Neural progenitor cell (in vitro differentiated cells): ENCODE data around the gene APOC3. TPM values are rescaled to one million over a fixed set of nuclear protein-coding genes. Genes with fewer than 3 reads are reported as not detected.
A peak's percentile ranks its signal among the peaks of the same experiment; 100 is the strongest.

Experiments used
- DNase-seq: peaks from one replicate; pipeline ENCODE4 v3.0.0-alpha.2; 2016; ENCODE audit warnings: low spot score
- H2AFZ ChIP-seq: fragments of 200-600 bp; sonication (generic); replicated peaks from 2 replicates; pipeline ENCODE4 v1.6.1; 2016; ENCODE audit warnings: antibody characterized with exemption
- H3F3A ChIP-seq: fragments of 200-600 bp; sonication (generic); 2 replicates; pipeline ENCODE4 v1.6.1; 2016; ENCODE audit warnings: antibody characterized with exemption, low read depth
- H3K27ac ChIP-seq: fragments of 200-600 bp; sonication (generic); 2 replicates; pipeline ENCODE4 v1.5.1; 2016; ENCODE audit warnings: mild to moderate bottlenecking
- H3K27me3 ChIP-seq: fragments of 200-600 bp; sonication (generic); 2 replicates; pipeline ENCODE4 v1.6.1; 2016; ENCODE audit warnings: mild to moderate bottlenecking, moderate library complexity
- H3K36me3 ChIP-seq: fragments of 200-600 bp; sonication (generic); 2 replicates; pipeline ENCODE4 v1.5.1; 2016
- H3K4me1 ChIP-seq: fragments of 200-600 bp; sonication (generic); 2 replicates; pipeline ENCODE4 v1.6.1; 2016; ENCODE audit warnings: mixed run types
- H3K4me2 ChIP-seq: fragments of 200-600 bp; sonication (generic); 2 replicates; pipeline ENCODE4 v1.6.1; 2016
- H3K4me3 ChIP-seq: fragments of 200-600 bp; sonication (generic); 2 replicates; pipeline ENCODE4 v1.5.1; 2016
- H3K79me2 ChIP-seq: fragments of 200-600 bp; sonication (generic); 2 replicates; pipeline ENCODE4 v1.6.1; 2016; ENCODE audit warnings: low read depth
- H3K9ac ChIP-seq: fragments of 200-600 bp; sonication (generic); 2 replicates; pipeline ENCODE4 v1.6.1; 2016
- H3K9me3 ChIP-seq: fragments of 200-600 bp; sonication (generic); 2 replicates; pipeline ENCODE4 v1.5.1; 2016; ENCODE audit warnings: low read depth
- H4K20me1 ChIP-seq: fragments of 200-600 bp; sonication (generic); 2 replicates; pipeline ENCODE4 v1.6.1; 2016; ENCODE audit warnings: low read depth
- H3K27ac Mint-ChIP-seq: 3 replicates; pipeline ENCODE4 v1.8.0; 2021; ENCODE audit warnings: mixed read lengths
- H3K27me3 Mint-ChIP-seq: 2 replicates; pipeline ENCODE4 v1.8.0; 2022; ENCODE audit warnings: low read depth, mild to moderate bottlenecking, inconsistent platforms, moderate library complexity, mixed read lengths; ENCODE audit not compliant: insufficient read depth
- H3K36me3 Mint-ChIP-seq: 3 replicates; pipeline ENCODE4 v1.8.0; 2021; ENCODE audit warnings: mixed read lengths
- H3K4me1 Mint-ChIP-seq: 3 replicates; pipeline ENCODE4 v1.8.0; 2021; ENCODE audit warnings: mixed read lengths
- H3K4me3 Mint-ChIP-seq: 3 replicates; pipeline ENCODE4 v1.8.0; 2021; ENCODE audit warnings: mild to moderate bottlenecking, moderate library complexity, mixed read lengths
- H3K9me3 Mint-ChIP-seq: 3 replicates; pipeline ENCODE4 v1.8.0; 2020; ENCODE audit warnings: mixed read lengths
- EZH2 ChIP-seq: fragments of 200-600 bp; sonication (generic); IDR thresholded peaks from 2 replicates; pipeline ENCODE4 v1.6.1; 2017; ENCODE audit warnings: antibody characterized with exemption, mild to moderate bottlenecking, moderate library complexity
- EZH2phosphoT487 ChIP-seq: fragments of 200-600 bp; sonication (generic); IDR thresholded peaks from 2 replicates; pipeline ENCODE4 v1.6.1; 2017; ENCODE audit warnings: antibody characterized with exemption
- total RNA-seq: library from RNA; depleted of rRNA; stranded (reverse); fragments of >200 nt; gene quantifications from 2 replicates; pipeline ENCODE4 v1.2.3, GENCODE V29; 2015; ENCODE audit warnings: low replicate concordance
- TF ChIP-seq, protein P1 (sequence below): fragments of 200-600 bp; sonication (generic); IDR thresholded peaks from 2 replicates; pipeline ENCODE4 v1.5.1; 2017; ENCODE audit warnings: antibody characterized with exemption, mild to moderate bottlenecking

Gene APOC3
- total RNA-seq, 1 donor from 2014 or later, result not detected

DNA sequence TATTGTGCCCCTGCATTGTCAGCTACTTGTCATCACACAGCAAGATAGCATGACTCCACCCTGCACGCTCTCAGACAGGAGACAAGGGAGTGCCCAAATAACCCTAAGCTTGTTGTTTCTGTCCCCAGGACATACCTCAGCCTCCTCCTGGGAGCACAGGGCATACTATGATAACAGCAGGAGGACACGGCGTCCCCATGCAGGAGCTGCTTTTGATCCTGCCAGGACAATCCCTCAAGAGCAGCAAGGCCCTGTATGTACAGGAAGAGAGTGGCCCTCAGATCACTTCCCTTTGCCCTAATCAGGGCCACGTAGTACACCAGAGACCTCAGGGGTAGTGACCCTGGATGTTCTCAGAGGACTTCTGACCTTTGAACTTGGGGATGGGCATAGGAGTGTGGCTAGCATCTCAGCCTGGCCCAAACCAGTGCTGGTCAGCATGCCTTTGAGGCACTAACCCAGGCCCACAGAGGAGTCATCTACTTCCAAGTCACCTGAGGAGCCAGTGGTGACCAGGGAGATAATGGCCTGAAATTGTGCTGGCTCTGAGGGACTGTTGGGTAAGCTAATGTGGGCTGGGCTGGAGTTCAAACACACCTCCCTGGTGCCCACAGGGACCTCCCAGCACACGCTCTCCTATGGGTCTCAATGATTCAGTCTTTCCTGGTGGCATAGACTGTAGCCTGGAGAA, 15.8 kb upstream of the APOC3 start:
- Mint-ChIP-seq H3K27me3 (peaks cover 4% of the 10 kb centered on the region), H3K4me3 (no peak overlapping the region), H3K9me3 (no peaks in the 10 kb centered on the region), H3K4me1 (no peaks in the 10 kb centered on the region), H3K36me3 (no peaks in the 10 kb centered on the region), H3K27ac (peak overlapping the region; percentile 18)
- no peak overlapping the region for H3K27ac ChIP-seq
- H3K27me3 ChIP-seq, result no peaks in the 10 kb centered on the region
- H3K4me3 ChIP-seq, result no peak overlapping the region
- no peaks in the 10 kb centered on the region for H4K20me1 ChIP-seq
- H3K9ac ChIP-seq, result no peak overlapping the region
- no peaks in the 10 kb centered on the region for H3K4me1 ChIP-seq
- H3K36me3 ChIP-seq, result no peaks in the 10 kb centered on the region
- no peak for DNase-seq
- H3K4me2 ChIP-seq, result no peak overlapping the region
- no peaks in the 10 kb centered on the region for H3K9me3 ChIP-seq
- no peak overlapping the region for H2AFZ ChIP-seq
- TF ChIP-seq EZH2phosphoT487 (no peak), EZH2 (no peak)
- TF ChIP-seq, protein P1, sequence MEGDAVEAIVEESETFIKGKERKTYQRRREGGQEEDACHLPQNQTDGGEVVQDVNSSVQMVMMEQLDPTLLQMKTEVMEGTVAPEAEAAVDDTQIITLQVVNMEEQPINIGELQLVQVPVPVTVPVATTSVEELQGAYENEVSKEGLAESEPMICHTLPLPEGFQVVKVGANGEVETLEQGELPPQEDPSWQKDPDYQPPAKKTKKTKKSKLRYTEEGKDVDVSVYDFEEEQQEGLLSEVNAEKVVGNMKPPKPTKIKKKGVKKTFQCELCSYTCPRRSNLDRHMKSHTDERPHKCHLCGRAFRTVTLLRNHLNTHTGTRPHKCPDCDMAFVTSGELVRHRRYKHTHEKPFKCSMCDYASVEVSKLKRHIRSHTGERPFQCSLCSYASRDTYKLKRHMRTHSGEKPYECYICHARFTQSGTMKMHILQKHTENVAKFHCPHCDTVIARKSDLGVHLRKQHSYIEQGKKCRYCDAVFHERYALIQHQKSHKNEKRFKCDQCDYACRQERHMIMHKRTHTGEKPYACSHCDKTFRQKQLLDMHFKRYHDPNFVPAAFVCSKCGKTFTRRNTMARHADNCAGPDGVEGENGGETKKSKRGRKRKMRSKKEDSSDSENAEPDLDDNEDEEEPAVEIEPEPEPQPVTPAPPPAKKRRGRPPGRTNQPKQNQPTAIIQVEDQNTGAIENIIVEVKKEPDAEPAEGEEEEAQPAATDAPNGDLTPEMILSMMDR, result no peak
- no peaks in the 10 kb centered on the region for H3K79me2 ChIP-seq
- peaks cover 3% of the 10 kb centered on the region for H3F3A ChIP-seq

DNA sequence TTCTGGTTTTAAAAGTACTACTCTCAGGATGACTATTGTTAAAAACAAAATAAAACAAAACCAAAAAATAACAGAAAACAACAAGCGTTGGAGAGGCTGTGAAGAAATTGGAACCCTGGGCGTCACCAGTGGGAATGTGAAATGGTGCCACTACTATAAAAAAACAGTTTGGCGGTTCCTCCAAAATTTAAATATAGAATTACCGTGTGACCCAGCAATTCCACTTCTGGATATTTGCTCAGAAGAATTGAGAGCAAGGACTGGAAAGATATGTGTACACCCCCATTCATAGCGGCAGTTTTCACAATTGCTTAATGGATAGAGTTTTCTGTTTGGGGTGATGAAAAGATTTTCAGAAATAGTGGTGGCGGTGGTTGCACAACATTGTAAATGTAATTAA, 15.2 kb upstream of the APOC3 start:
- DNase-seq, result no peak
- Histone ChIP-seq H3K4me3 (no peak overlapping the region), H3K79me2 (no peaks in the 10 kb centered on the region), H2AFZ (no peak overlapping the region), H3K4me2 (no peak overlapping the region), H3K9me3 (no peaks in the 10 kb centered on the region), H3K36me3 (no peaks in the 10 kb centered on the region), H3K27ac (no peak overlapping the region), H4K20me1 (no peaks in the 10 kb centered on the region), H3K27me3 (no peaks in the 10 kb centered on the region), H3K9ac (no peak overlapping the region), H3K4me1 (no peaks in the 10 kb centered on the region), H3F3A (peaks cover 3% of the 10 kb centered on the region)
- H3K9me3 Mint-ChIP-seq, result no peaks in the 10 kb centered on the region
- TF ChIP-seq, protein P1, result no peak
- TF ChIP-seq EZH2phosphoT487 (no peak), EZH2 (no peak)
- no peak overlapping the region for H3K27ac Mint-ChIP-seq
- no peaks in the 10 kb centered on the region for H3K4me1 Mint-ChIP-seq
- H3K27me3 Mint-ChIP-seq, result peaks cover 2% of the 10 kb centered on the region
- H3K36me3 Mint-ChIP-seq, result no peaks in the 10 kb centered on the region
- no peak overlapping the region for H3K4me3 Mint-ChIP-seq

DNA sequence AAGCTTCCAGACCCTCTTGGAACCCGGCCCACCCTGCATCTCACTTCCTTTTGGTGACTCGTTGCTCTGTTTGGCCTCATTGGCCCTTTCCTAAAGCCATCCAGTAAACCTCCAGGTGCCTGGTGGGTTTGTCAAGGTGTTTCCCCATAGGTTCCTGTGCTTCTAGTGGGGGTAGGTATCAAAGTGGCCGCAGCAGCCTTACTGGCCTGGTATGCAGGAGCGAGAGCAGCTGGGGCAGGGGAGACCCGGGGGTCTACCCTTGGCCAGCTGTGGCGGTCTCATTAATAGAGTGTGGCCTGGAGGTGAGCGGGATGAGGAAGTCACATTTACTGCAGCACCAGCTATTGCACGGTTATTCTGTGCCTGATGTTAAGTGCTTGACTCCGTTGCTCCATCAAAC, 10.7 kb upstream of the APOC3 start:
- H3K27ac ChIP-seq, result no peak overlapping the region
- H4K20me1 ChIP-seq, result no peaks in the 10 kb centered on the region
- Mint-ChIP-seq H3K9me3 (no peaks in the 10 kb centered on the region), H3K36me3 (no peaks in the 10 kb centered on the region), H3K4me1 (peaks cover 2% of the 10 kb centered on the region), H3K4me3 (no peak overlapping the region), H3K27ac (no peak overlapping the region), H3K27me3 (peaks cover 4% of the 10 kb centered on the region)
- TF ChIP-seq EZH2 (no peak), EZH2phosphoT487 (no peak)
- TF ChIP-seq, protein P1, result no peak
- no peak for DNase-seq
- H3K36me3 ChIP-seq, result no peaks in the 10 kb centered on the region
- no peaks in the 10 kb centered on the region for H3K9me3 ChIP-seq
- no peak overlapping the region for H3K4me2 ChIP-seq
- no peaks in the 10 kb centered on the region for H3K79me2 ChIP-seq
- H3K4me1 ChIP-seq, result peaks cover 5% of the 10 kb centered on the region
- H3K27me3 ChIP-seq, result no peaks in the 10 kb centered on the region
- H3K4me3 ChIP-seq, result no peak overlapping the region
- no peak overlapping the region for H2AFZ ChIP-seq
- H3K9ac ChIP-seq, result no peak overlapping the region
- H3F3A ChIP-seq, result peaks cover 3% of the 10 kb centered on the region
